Activated CD4-positive, alpha-beta T cell treated with anti-CD3 and anti-CD28 coated beads, Interleukin-2, amount 10 ng/mL, durations not matched to agents 7 days and 5 days (primary cell): ENCODE data around the gene TMCC3. TPM values are rescaled to one million over a fixed set of nuclear protein-coding genes. Genes with fewer than 3 reads are reported as not detected.

Experiments
- CTCF ChIA-PET: fragments of 350-600 bp; sonication (Branson Sonifier 250); formaldehyde crosslinking; loops from one replicate; lab custom pipeline; 2021; ENCODE audit warnings: antibody characterized with exemption; lab: Charles Lee
- POLR2A ChIA-PET: fragments of 350-600 bp; sonication (Branson Sonifier 250); formaldehyde crosslinking; loops from one replicate; lab custom pipeline; 2021; ENCODE audit warnings: antibody characterized with exemption; lab: Charles Lee
- DNase-seq: peaks from one replicate; pipeline ENCODE4 v3.0.0-alpha.2; 2020
- H3K27ac Mint-ChIP-seq: one replicate; pipeline ENCODE4 v1.8.0; 2021; ENCODE audit warnings: mild to moderate bottlenecking, moderate library complexity, mixed read lengths
- H3K27me3 Mint-ChIP-seq: one replicate; pipeline ENCODE4 v1.8.0; 2021; ENCODE audit warnings: mixed read lengths
- H3K36me3 Mint-ChIP-seq: one replicate; pipeline ENCODE4 v1.8.0; 2021; ENCODE audit warnings: low read depth, mixed read lengths
- H3K4me1 Mint-ChIP-seq: one replicate; pipeline ENCODE4 v1.8.0; 2021; ENCODE audit warnings: mixed read lengths
- H3K4me3 Mint-ChIP-seq: one replicate; pipeline ENCODE4 v1.8.0; 2021; ENCODE audit warnings: mild to moderate bottlenecking, moderate library complexity, mixed read lengths
- H3K9me3 Mint-ChIP-seq: one replicate; pipeline ENCODE4 v1.8.0; 2021; ENCODE audit warnings: mixed read lengths
- total RNA-seq, 2 experiments: library from RNA; stranded (reverse); gene quantifications; one replicate each; pipeline ENCODE4 v1.2.3, GENCODE V29; 2021

The TMCC3 gene
- total RNA-seq, 2 experiments from 2014 or later, result 0.17 to 0.23 TPM

DNA sequence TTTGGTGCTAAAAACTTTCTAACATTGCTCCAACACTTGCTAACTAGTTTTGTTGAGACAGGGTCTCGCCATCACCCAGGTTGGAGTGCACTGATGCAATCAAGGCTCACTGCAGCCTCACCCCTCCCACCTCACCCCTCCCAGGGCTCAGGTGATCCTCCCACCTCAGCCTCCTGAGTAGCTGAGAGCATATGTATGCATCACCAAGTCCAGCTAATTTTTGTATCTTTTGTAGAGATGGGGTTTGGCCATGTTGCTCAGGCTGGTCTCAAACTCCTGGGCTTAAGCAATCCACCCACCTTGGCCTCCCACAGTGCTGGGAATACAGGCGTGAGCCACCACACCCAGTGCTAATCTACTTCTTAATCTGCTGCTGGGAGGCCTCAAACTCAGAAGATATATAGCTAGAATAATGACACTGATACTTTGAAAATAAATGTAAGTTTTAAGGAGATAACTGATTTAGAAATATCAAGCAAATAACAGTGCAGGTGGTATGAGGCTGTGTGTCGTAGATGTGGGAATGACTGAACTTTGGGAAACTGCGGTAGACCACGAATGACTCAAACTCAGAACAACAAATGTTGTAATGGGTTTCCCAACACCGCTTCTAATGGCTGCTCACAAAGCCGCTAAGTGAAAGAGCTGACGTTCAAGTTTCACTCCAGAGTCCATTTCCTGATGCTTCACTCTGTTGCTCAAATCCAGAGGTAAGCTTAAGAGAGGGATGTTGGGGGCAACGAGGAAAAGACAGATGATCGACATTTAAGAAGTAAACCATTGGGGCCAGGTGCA is 10.0 kb downstream of the TMCC3 start:
- Mint-ChIP-seq H3K27ac (no peak overlapping the region), H3K9me3 (no peaks in the 10 kb centered on the region), H3K27me3 (peaks cover 46% of the 10 kb centered on the region), H3K36me3 (no peaks in the 10 kb centered on the region), H3K4me1 (peaks cover 33% of the 10 kb centered on the region), H3K4me3 (no peak overlapping the region)
- ChIA-PET POLR2A (no interaction called here), CTCF (interaction anchor here (1.0 to 1.1 kb wide), 3 partner anchors 10 to 17 kb away, joined by 3 to 5 read pairs (median 3); no protein-coding TSS in a partner anchor)
- peak; percentile 51 for DNase-seq

DNA sequence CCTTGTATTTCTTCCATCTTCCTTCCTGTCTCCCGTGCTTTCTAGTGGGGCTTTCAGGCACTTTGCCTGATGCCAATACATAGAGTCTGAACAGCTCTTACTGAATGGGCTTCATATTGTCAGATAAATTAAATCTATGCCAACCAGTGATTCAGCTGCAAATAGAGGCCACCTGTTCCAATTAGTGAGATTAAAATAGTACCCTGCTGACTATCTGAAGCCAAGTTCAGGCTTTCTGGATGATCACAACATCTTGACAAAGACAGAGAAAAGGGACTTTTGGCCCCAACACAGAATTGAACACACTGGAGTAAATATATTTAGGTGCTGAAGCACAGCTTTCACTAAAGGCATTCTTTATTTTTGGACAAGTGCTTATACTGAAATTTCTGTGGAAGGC is 11.8 kb downstream of the TMCC3 start:
- no peak for DNase-seq
- POLR2A ChIA-PET, result no interaction called here
- CTCF ChIA-PET, result no interaction called here
- H3K27me3 Mint-ChIP-seq, result peaks cover 35% of the 10 kb centered on the region
- H3K27ac Mint-ChIP-seq, result no peak overlapping the region
- peaks cover 18% of the 10 kb centered on the region for H3K4me1 Mint-ChIP-seq
- no peaks in the 10 kb centered on the region for H3K9me3 Mint-ChIP-seq
- no peaks in the 10 kb centered on the region for H3K36me3 Mint-ChIP-seq
- H3K4me3 Mint-ChIP-seq, result no peak overlapping the region

DNA sequence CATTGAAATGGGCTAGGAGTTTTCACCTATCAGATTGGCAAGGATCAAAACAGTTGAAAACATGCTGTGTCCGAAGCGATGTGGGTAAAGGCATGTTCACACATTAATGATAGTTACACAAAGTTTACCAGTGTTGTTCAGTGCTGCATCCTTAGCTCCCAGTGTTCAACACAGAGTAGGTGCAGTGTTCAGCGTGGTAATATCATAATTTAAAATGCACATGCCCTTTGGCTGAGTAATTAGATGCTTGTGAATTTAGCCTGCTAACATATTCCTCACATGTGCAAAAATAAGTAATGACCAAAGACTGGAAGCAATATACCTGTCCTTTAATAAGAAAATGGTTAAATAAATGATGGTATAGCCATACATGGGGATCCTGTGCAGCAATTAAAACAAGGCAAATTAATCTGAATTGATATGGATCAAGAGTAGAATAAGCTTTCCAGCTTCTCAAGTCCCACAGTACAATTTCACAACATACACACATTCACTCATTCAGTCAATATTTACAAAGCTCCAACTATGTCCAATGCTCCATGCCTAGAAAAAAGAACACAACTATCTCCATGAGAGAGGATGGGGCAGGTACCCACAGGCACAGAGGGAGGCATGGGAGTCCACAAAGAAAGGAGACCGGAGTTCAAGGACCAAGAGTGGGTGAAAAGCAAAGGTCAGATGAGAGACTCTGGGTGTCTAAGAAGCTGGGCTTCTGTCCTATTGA is 12.8 kb downstream of the TMCC3 start:
- DNase-seq, result no peak
- ChIA-PET CTCF (interaction anchor here (0.6 to 1.1 kb wide), 3 partner anchors 15 to 1120 kb away, joined by 3 read pairs; no protein-coding TSS in a partner anchor), POLR2A (no interaction called here)
- H3K27ac Mint-ChIP-seq, result no peak overlapping the region
- H3K36me3 Mint-ChIP-seq, result no peaks in the 10 kb centered on the region
- peaks cover 34% of the 10 kb centered on the region for H3K27me3 Mint-ChIP-seq
- H3K4me3 Mint-ChIP-seq, result no peak overlapping the region
- H3K9me3 Mint-ChIP-seq, result no peaks in the 10 kb centered on the region
- H3K4me1 Mint-ChIP-seq, result peaks cover 17% of the 10 kb centered on the region

DNA sequence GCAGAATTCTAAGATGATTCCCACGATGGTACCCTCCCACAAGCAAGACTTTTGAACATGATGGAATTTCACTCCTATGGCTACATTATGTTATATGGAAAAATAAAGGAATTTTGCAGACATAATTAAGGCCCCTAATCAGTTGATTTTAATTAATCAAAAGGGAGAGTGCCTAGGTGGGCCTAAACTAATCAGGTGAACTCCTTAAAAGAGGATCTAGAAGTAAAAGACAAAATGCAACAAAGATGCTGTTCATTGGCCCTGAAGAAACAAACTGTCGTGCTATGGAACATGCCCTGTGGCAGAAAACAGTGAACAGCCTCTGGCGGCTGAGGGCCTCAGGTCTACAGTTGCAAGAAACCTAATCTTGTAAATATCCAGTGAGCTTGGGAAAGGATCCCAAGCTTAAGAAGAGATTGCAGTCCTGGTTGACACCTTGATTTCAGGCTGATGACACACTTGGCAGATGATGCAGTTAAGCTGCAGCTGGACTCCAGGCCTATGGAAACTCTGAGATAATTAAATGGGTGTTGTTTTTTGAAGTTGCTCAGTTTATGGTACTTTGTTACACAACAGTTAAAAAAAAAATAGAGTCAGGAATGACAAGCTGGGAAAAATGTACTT is 13.8 kb downstream of the TMCC3 start:
- Mint-ChIP-seq H3K36me3 (no peaks in the 10 kb centered on the region), H3K27me3 (peaks cover 33% of the 10 kb centered on the region), H3K4me1 (peaks cover 16% of the 10 kb centered on the region), H3K27ac (no peak overlapping the region), H3K9me3 (no peaks in the 10 kb centered on the region), H3K4me3 (no peak overlapping the region)
- ChIA-PET CTCF (interaction anchor here (0.8 to 1.1 kb wide), 2 partner anchors 13 to 16 kb away, joined by 3 read pairs; no protein-coding TSS in a partner anchor), POLR2A (no interaction called here)
- DNase-seq, result no peak

DNA sequence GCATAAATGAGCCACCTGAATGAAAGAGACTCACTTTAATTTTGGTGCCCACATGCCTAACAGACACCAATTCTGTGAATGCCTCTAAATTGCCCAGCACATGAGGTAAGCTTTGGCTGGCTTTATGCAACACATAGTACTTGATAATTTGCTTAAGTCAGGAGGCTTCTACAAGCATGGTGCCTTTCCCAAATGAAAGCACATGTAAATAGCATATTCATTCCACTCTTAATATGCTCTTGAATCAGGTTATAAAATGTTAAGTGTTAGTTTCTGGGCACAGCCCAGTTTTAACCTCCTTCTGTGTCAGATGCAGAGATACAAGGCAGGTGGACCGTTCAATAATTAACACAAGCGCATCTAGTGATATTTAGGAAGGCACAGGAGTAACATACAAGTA is 15.6 kb downstream of the TMCC3 start:
- Mint-ChIP-seq H3K9me3 (no peaks in the 10 kb centered on the region), H3K4me3 (no peak overlapping the region), H3K27me3 (peaks cover 28% of the 10 kb centered on the region), H3K36me3 (no peaks in the 10 kb centered on the region), H3K4me1 (peaks cover 2% of the 10 kb centered on the region), H3K27ac (no peak overlapping the region)
- POLR2A ChIA-PET, result no interaction called here
- DNase-seq, result no peak
- CTCF ChIA-PET, result interaction anchor here (0.8 kb wide), 1 partner anchor 21 kb away, joined by 5 read pairs; no protein-coding TSS in a partner anchor

DNA sequence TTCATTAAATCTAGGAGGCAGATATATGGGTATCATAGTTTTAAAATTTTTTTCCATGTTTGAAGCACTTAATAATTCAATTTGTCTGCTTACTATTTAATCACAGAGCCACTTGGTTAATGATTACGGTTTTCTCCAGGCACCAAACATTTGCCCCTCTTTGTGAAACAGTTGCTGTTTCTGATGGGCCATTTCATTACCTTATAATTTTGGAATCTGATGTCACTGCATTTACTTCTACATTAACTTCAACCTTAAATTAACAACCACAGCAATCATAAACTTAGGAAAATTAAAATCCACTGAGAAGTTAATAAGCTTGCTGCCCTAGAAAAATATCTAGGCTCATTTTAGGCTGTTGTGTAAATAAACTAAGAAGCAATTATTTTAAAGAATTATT is 17.0 kb downstream of the TMCC3 start:
- Mint-ChIP-seq H3K27ac (no peak overlapping the region), H3K27me3 (peaks cover 23% of the 10 kb centered on the region), H3K36me3 (no peaks in the 10 kb centered on the region), H3K4me1 (no peaks in the 10 kb centered on the region), H3K9me3 (no peaks in the 10 kb centered on the region), H3K4me3 (no peak overlapping the region)
- ChIA-PET POLR2A (no interaction called here), CTCF (interaction anchor here (1.1 kb wide), 1 partner anchor 11 kb away, joined by 4 read pairs; no protein-coding TSS in a partner anchor)
- DNase-seq, result no peak

DNA sequence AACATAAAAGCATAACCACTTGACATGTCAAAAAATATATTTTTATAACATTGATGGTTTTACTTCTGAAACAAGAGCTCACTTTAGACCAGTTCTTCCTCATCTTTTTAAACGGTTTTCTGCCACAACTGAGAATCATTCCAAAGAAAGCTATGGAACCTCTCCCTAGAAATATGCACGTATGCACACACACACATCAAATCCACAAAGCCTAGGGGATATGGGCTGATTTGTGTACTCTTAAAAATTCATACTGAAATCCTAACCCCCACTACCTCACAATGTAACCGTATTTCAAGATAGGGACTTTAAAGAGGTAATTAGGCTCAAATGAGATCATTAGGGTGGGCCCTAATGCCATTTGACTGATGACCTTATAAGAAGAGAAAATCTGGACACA is 19.3 kb downstream of the TMCC3 start:
- DNase-seq, result no peak
- no peaks in the 10 kb centered on the region for H3K36me3 Mint-ChIP-seq
- CTCF ChIA-PET, result interaction anchor here (0.7 to 1.5 kb wide), 2 partner anchors 9 to 131 kb away, joined by 4 to 5 read pairs; no protein-coding TSS in a partner anchor
- H3K27ac Mint-ChIP-seq, result no peak overlapping the region
- H3K9me3 Mint-ChIP-seq, result no peaks in the 10 kb centered on the region
- H3K27me3 Mint-ChIP-seq, result peaks cover 10% of the 10 kb centered on the region
- no peaks in the 10 kb centered on the region for H3K4me1 Mint-ChIP-seq
- H3K4me3 Mint-ChIP-seq, result no peak overlapping the region
- POLR2A ChIA-PET, result no interaction called here

DNA sequence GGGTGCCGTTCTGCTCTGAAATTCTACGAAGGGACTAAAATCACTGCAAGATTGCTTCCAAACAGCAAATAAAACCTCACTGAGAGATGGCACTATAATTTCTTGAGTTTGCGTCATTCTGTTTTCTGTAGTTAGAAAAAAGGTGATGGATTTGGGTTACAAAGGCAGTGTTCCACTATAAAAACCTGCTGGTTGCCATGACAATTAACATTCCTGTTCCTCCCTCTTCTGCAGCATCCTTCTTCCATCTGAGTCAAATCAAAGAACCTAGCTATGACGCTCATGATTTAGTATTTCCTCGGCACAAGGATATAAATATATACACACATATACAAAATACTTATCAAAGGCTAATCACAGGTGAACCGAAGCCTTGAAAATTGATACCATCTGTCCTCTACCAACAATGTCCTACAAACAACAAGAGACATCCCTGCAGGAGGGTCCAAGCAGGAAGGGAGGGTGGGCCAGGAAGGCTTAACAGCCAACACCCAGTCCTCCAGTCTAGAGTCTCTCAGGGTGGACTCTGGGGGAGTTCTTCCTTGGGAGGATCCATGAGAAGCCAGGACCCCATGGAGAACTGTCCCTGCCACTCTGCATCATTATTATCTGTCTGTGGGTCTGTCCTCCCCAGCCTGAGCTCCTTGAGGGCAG is 21.4 kb downstream of the TMCC3 start:
- CTCF ChIA-PET, result interaction anchor here (0.5 kb wide), 1 partner anchor 46 kb away, joined by 4 read pairs; no protein-coding TSS in a partner anchor
- Mint-ChIP-seq H3K27me3 (peaks cover 5% of the 10 kb centered on the region), H3K36me3 (no peaks in the 10 kb centered on the region), H3K4me3 (no peak overlapping the region), H3K4me1 (no peaks in the 10 kb centered on the region), H3K9me3 (peaks cover 2% of the 10 kb centered on the region), H3K27ac (no peak overlapping the region)
- DNase-seq, result no peak
- POLR2A ChIA-PET, result no interaction called here

DNA sequence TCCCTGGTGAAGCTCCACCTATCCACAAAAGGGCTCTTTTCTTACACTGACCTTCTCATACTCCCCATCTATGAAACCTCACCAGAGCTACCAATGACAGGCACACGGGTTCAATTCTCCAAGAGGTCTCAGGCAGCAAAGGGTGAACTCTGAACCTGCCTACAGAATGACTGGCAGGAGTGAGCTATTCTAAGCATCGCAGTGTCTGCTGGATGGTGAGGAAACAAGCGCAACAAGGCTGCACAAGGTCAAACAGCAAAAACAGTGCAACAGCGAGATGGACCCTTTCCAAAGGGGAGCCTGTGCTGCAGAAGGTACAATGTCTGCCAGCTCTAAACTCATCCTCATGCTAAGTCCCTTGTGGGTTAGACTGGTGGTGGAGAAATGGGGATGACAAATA is 22.0 kb downstream of the TMCC3 start:
- peaks cover 5% of the 10 kb centered on the region for H3K27me3 Mint-ChIP-seq
- CTCF ChIA-PET, result interaction anchor here (0.5 kb wide), 1 partner anchor 47 kb away, joined by 4 read pairs; no protein-coding TSS in a partner anchor
- DNase-seq, result no peak
- no peaks in the 10 kb centered on the region for H3K4me1 Mint-ChIP-seq
- POLR2A ChIA-PET, result no interaction called here
- peaks cover 2% of the 10 kb centered on the region for H3K9me3 Mint-ChIP-seq
- H3K36me3 Mint-ChIP-seq, result no peaks in the 10 kb centered on the region
- H3K4me3 Mint-ChIP-seq, result no peak overlapping the region
- H3K27ac Mint-ChIP-seq, result no peak overlapping the region

DNA sequence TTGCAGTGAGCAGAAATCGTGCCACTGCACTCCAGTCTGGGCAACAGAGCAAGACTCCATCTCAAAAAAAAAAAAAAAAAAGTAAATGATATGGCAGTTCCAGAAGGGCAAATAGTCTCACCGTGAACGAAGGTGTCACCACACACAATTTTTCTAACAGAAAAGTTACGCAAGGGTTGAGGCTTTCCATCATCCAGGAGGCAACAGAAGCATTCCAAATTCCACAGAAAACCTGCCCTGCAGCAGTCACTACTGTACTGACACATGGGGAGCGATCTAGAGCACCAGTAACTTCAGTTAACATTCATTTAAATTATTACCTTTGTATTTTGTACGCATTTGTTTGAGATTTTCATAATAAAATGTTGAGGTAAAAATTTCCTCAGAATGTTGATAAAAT is 24.8 kb downstream of the TMCC3 start:
- ChIA-PET POLR2A (no interaction called here), CTCF (no interaction called here)
- Mint-ChIP-seq H3K27me3 (no peaks in the 10 kb centered on the region), H3K4me1 (peaks cover 17% of the 10 kb centered on the region), H3K9me3 (peaks cover 2% of the 10 kb centered on the region), H3K4me3 (no peak overlapping the region), H3K36me3 (peaks cover 3% of the 10 kb centered on the region), H3K27ac (no peak overlapping the region)
- no peak for DNase-seq

DNA sequence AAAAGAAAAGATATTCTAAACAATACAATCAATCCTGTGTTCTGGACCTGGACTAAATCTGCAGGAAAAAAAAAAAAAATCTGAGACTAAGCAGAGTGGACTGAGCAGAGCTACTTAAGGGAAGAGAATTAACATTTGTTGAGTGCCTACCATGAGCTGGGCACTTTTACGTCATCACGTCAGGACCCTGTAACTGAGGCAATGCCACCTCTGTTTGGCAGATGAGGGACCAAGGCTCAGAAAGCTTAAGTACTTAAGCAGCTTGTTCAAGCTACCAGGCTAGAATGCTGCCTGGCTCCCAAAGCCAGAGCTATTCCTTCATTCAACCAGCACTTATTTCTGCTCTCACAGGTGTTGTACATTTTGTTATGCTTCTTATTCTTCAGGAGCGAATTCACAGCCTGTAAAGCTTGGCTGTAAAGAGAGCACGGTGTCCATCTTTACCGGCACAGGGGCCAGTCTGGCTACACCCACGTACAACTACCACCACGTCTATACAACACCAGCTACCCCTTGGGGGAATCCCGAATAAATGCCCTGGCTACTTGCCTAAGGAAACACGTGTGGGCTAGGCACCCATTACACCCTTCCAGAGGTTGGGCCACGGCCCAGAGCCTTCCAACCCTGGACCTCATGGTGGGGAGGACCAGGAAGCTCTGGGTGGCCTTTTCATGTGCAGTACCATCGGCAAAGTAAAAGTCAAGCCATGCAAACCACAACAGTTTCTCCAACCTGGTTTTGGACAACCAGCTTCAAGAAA is 27.0 kb downstream of the TMCC3 start:
- no peak overlapping the region for H3K27ac Mint-ChIP-seq
- CTCF ChIA-PET, result interaction anchor here (0.7 to 1.7 kb wide), 4 partner anchors 10 to 1189 kb away, joined by 3 to 4 read pairs (median 3); no protein-coding TSS in a partner anchor
- H3K27me3 Mint-ChIP-seq, result no peaks in the 10 kb centered on the region
- H3K9me3 Mint-ChIP-seq, result peaks cover 2% of the 10 kb centered on the region
- POLR2A ChIA-PET, result interaction anchor here (0.6 kb wide), 1 partner anchor 257 kb away, joined by 4 read pairs; no protein-coding TSS in a partner anchor
- DNase-seq, result no peak
- H3K36me3 Mint-ChIP-seq, result peaks cover 3% of the 10 kb centered on the region
- peaks cover 21% of the 10 kb centered on the region for H3K4me1 Mint-ChIP-seq
- H3K4me3 Mint-ChIP-seq, result no peak overlapping the region
